Effector CD4-positive, alpha-beta T cell (primary cell): Measurements from ENCODE around the gene GRAMD2A.

Experiments
- DNase-seq: peaks from one replicate; pipeline ENCODE4 v3.0.0-alpha.2; 2020

GRAMD2A gene

GRCh38 chr15:72216079-72216478 lies 18.5 kb upstream of the GRAMD2A start:
- no peak for DNase-seq

DNA sequence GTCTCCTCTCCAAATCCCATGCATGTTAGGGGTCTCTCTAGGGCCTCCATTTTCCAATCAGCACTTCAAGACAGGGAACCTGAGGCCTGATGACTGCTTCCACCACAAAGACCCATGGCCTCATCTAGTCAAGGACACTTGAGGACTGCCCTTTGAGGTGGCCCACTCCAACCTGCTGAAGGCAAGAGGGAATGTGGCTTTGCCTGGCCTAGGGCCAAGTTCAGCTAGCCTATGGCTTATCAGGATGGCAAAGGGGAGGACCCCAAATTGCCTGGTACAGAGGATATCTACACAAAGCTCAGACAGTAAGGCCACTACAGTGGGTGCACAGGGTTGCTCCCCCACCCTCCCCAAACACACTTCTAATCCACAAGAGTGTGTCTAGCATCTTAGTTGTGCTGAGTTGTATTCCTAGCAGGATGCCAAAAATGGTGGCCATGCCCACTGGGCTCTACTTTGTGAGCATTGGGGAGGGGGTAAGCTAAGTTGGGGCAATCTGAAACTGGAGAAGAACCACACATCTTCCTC lies 10.0 kb upstream of the GRAMD2A start:
- no peak for DNase-seq

- DNase-seq: no peak
Observed at GRCh38 chr15:72206677-72207000, 9.1 kb upstream of the GRAMD2A start.

DNA sequence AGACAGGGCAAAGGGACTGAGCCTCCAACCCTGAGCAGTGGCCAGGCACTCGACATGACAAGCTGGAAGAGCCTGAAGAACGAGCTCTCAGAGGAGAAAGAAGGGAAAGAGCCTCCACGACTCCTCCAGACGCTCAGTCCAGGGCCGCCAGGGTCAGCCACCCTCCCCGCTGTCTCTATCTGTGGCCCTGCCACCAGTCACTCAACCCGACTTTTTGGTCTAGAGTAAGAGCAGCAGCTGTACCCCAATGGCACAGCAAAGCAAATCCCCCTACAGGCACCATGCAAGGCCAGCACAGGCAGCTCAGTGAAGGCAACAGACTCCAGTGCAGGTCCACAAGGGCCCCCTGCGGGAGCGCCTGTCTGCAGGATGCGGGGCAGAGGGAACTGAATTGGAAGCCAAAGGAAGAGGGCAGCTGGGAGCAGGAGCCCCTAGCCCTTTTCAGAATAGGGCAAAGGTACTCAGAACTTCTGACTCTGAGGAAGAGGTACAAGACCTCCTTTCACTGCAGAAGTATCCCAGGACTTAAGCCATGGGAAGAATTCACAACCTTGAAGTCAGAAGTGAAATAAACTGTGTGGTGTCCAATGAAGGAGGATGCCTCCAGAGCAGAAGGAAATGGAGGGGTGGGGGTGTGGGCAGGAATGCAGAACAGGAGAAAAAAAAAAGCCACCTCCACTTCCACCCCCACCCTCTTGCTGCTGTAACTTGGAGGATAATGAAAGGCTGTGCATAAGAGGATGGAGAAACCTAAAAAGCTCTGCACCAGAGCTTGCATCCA lies 8.5 kb upstream of the GRAMD2A start:
- DNase-seq: no peak

DNA sequence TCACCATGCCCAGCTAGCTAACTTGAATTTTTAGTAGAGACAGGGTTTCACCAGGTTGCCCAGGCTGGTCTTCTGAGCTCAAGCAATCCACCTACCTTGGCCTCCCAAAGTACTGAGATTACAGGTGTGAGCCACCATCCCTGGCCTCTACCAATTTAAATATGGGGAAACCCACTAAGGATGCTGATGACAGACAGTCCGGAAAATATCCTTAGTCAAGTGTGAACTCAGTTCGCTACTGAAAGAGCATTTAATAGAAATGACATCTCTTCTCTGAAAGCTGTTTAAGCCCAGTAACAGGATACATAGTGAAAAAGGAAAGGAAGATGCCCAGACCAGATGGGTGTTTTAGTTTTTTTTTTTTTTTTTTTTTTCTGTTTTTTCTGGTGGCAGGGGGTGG lies 7.7 kb upstream of the GRAMD2A start:
- DNase-seq: no peak

- DNase-seq: no peak
Observed at GRCh38 chr15:72203507-72203837, 5.9 kb upstream of the GRAMD2A start.

DNA sequence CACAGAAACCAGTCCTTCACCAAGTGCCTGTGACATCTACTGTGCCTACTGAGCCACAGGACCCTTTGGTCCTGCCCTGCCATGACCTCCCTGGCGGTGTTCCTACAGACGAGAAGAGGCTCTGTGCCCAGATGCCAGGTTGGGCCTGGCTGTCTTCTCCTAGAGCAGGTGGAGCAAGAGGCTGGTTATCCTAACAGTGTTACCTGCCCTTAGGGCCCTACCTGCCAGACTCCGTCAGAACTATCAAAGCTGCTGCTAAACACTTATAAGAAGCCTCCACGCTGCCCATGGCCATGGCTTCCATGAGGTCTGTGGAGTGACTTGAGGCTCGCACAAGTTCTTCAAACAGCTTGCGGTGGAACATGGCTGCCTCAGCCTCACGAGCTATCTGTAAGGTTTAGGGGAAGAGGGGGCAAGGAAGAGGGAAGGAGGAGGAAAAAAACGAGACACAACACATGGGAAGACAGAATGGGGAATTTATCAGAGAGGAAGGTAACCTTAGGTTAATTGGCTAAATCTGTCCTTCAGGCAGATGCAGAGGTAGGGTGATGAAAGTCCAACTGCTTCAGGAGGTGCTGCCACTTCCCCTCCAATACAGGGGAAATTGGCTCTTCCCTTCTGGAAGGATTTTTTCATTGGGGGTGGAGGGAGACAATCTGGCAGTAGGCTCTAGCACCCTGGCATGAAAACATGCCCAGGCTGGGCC lies 5.4 kb upstream of the GRAMD2A start:
- no peak for DNase-seq

- no peak for DNase-seq
Observed at GRCh38 chr15:72202302-72202701, 4.7 kb upstream of the GRAMD2A start.

GRCh38 chr15:72201391-72201921 lies 3.9 kb upstream of the GRAMD2A start:
- no peak for DNase-seq

DNA sequence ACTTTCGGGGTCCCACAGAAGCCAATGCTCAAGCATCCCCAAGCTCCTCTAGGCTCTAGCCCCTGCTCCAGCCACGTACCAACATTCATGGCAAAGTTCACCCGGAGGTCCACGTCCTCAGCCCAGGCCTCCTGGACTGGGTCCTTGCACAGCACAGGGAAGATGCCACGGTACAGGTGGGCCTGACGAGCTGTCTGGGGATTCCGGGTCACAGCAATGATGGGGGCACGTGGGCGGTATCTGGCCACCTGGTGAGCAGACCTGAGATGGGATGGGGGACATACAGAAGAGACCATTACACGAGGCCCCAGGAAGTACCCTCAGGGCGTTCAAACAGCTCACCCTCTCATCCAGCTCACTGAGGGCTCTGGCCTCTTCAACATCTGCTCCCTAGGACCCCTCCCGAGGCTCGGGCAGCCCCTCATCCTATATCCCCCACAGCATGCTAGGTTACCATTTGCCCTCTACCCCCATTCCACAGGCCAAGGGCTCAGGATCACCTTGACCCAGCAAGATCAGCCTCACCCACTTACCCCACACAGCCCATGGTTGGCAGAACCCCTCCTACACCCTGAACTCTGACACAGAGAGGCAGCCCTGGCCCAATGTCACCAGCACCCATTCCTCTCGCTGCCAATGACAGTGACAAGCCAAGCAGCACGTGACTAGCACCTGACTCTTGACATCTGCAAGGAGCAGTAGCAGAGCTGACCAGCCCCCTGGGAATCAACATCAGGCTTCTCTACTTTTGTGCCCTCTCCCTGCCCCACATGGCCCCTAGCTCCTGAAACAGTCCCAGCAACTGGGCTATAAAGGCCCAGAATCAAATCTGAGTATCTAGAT lies 3.0 kb upstream of the GRAMD2A start:
- DNase-seq: no peak

DNA sequence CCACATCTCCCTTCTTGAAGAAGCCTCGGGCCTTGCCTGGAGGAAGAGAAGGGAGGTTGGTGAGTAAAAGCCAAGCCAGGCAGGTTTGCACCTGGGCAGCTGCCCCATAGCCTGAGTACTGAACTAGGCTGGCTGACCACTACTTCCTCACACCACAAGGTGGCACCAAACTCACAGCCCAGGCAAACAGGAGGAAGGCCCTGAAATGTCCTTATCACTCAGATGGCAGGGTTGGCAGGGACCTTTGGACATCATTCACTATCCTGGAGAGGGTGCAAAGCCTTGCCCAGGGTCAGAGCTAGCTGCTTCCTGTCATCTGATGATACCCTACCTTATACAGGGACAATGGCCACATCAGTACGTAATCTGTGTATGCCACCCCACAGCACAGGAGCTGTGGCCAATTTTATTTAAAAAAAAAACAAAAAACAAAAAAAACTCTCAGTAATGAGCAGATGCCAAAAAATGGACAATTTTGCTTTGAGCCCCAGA lies 2.2 kb upstream of the GRAMD2A start:
- peak; percentile 61 for DNase-seq

GRCh38 chr15:72199205-72199515 lies 1.6 kb upstream of the GRAMD2A start:
- no peak for DNase-seq

DNA sequence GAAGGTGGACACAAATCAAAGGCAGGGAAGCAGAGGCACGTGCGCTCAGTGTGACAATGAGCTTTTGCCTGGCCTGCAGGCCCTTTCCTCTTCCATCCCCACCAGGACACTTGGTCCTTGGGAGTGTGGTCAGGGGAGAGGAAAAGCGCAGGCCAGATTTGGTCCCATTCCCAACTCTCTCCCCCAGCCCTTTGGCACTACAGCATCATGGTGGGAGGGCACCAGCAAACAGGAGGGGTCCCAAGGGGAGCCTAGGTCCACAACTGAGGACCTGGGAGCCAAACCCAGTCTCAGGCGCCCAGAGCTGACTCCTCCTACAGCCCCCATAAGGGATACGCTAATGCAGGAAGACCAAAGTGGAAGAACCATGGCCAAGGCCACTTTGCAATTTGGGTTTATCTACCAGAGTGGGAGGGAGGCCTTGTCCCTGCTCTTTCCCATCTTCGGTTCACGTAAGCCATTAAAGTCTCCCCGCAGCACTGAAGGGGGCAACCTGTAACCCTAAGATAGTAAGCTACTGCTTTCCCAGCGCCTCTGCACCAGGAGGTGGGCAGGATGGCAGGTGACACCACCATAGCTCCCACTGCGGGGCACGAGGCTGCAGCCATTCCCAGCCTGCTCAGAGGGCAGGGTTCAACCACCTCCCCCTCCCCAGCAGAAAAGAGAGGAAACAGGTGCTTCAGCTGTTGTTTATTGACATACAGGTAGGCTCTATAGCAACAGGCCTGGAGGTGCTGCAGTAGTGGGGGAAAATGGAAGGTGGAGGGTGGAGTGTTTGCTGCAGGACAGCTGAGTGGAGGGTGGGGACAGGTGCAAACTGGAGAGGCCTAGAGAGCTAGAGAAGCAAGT lies 993 bp upstream of the GRAMD2A start:
- no peak for DNase-seq

DNA sequence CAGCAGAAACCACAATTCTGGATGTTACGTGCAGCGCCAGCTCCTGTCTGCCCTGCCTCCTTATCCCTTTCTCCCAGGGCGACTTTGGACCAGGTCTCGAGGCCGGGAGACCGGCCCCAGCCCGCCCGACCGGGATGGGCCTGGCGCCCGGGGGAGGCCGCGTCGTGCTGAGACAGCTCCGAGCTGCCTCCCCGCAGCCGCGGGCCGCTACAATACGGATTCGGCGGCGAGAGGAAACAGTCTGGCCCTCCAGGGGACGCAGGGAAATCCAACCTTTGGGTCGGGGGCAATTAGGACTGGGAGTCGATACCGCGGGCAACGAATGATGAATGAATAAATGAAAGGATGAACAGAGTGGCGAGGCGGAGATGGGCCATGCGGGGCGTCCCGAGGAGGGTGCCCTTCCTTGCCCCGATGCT lies 537 bp downstream of the GRAMD2A start:
- no peak for DNase-seq

DNA sequence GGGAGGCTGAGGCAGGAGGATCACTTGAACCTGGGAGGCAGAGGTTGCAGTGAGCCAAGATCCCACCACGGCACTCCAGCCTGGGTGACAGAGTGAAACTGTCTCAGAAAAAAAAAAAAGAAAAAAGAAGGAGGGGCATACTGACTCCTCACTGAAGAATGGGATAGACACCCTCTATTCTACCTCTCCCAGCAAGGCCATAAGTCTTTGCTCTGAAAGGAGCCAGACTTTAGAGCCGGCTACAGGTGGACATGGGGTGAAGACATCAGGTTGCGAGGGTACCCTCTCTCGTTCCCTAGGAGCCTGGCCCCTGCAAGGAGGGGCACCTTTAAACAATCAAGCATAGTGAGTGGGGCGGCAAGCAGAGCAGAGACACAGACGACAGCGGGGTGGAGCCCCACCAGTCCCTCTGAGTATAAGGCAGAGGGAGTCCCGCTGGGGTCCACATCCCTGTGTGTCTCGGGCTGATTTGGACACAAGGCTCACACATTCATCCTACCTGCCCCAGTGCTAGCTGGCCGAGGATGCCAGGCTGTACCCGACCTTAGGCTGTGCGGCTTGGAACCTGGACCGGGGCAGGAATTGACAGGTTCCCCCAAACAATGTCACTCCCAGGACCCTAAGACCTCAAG lies 1.1 kb downstream of the GRAMD2A start:
- DNase-seq: no peak

DNA sequence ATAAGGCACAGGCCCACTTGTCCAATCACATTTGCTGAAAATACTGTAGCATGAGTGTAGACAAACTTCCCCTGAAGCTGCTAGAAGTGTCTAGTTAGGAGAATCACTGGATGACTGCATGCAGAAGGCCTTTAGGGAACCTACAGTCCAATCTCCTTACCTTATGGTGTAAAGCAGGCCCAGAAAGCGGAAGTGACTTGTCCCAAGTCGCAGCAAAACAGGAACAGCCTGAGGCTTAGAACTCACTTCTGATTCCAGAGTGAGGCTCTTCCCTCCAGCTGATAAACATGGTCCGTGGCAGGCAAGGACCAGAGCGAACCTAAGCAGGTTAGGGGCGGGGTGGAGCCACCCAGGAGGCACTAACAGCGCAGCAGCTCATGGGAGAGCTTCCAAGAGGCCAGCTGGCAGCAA lies 2.5 kb downstream of the GRAMD2A start:
- no peak for DNase-seq

- no peak for DNase-seq
Observed at GRCh38 chr15:72193836-72194396, 3.7 kb downstream of the GRAMD2A start.

GRCh38 chr15:72192416-72192815 lies 5.2 kb downstream of the GRAMD2A start:
- DNase-seq: no peak

DNA sequence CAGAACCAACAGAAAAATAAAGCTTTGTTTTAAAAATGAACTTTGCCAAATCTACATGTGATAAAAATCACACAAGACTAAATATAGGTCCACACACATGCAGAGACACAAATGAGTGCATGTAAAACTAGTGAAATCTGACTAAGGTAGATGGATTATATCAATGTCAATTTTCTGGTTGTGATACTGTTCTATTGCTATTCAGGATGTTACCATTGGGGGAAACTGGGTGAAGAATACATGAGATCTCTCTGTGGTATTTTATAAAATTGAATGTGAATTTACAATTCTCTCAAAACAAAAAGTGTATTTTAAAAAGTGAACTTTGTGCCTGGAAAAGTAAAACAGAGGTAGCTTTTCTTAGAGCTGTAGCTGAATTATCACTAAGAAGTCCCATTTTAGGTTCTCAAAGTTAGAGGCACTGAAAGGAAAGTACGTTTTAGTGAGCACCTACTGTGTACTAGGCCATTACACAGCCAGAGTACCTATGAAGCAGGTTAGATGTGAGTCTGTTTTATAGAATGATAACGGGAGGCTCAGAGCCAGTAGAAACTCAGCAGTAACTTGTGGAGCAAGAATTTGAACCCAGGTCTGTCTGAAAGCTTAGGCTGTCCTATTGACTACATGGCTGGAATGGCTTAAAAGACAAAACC lies 8.2 kb downstream of the GRAMD2A start:
- DNase-seq: no peak

DNA sequence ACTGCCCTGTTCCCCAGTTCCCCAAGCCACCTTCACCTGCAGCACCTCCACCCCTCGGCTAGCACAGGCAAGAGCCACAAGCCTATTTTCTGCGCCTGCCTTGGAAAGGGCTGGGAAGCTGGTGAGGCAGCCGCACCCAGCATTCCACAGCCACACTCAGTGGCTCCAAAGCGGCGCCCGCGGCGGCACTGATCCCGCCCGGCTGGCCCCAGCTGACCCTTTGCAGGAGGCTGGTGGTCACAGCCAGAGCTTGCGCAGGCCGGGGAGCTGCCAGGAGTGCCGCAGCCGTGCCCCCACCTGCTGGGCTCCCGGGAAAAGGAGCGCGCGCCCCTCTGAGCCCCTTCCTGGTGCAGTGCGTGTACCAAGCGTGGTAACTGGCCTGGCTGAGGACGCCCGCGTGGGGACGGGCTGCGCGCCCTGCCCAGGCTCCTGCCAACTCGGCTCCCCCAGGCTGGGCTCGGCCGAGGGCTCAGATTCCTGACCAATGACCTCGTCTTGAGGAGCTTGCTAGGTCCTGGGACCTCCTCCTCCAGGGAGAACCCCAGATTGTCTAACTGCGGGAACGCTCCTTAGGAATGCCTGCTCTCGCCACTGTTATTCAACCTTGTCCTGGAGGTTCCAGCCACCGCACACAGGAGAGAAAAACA lies 13.3 kb downstream of the GRAMD2A start:
- no peak for DNase-seq
